ENCODE data around the gene OLFM1.
"Not testable (repeated sequence)": the region's sequence is repeated elsewhere in the genome, so short reads cannot be mapped to it uniquely, and the experiment has no call there.

Gene OLFM1

GRCh38 chr9:135152614-135153334, 65.3 kb downstream of the OLFM1 start:
- DNase-seq (ENCODE audit: low read depth, low spot score), result no peak

- DNase-seq (ENCODE audit: low read depth, low spot score), result no peak
Observed at GRCh38 chr9:135154050-135154615, 66.7 kb downstream of the OLFM1 start.

GRCh38 chr9:135155396-135155795, 67.9 kb downstream of the OLFM1 start:
- DNase-seq (ENCODE audit: low read depth, low spot score), result no peak

- peak; percentile 72 for DNase-seq (ENCODE audit: low read depth, low spot score)
Observed at GRCh38 chr9:135156525-135157510, 69.3 kb downstream of the OLFM1 start.

GRCh38 chr9:135157856-135158563, 70.5 kb downstream of the OLFM1 start:
- no peak for DNase-seq (ENCODE audit: low read depth, low spot score)

GRCh38 chr9:135158564-135158937, 71.1 kb downstream of the OLFM1 start:
- DNase-seq (ENCODE audit: low read depth, low spot score), result no peak

GRCh38 chr9:135159801-135160200, 72.3 kb downstream of the OLFM1 start:
- DNase-seq (ENCODE audit: low read depth, low spot score), result no peak

- DNase-seq (ENCODE audit: low read depth, low spot score), result no peak
Observed at GRCh38 chr9:135160862-135161261, 73.4 kb downstream of the OLFM1 start.

- not testable (repeated sequence) for DNase-seq (ENCODE audit: low read depth, low spot score)
Observed at GRCh38 chr9:135162599-135162998, 75.1 kb downstream of the OLFM1 start.

- no peak for DNase-seq (ENCODE audit: low read depth, low spot score)
Observed at GRCh38 chr9:135163023-135163780, 75.7 kb downstream of the OLFM1 start.

GRCh38 chr9:135164036-135164435, 76.6 kb downstream of the OLFM1 start:
- no peak for DNase-seq (ENCODE audit: low read depth, low spot score)

GRCh38 chr9:135165003-135165711, 77.7 kb downstream of the OLFM1 start:
- DNase-seq (ENCODE audit: low read depth, low spot score), result no peak

GRCh38 chr9:135165756-135166519, 78.5 kb downstream of the OLFM1 start:
- no peak for DNase-seq (ENCODE audit: low read depth, low spot score)

- DNase-seq (ENCODE audit: low read depth, low spot score), result no peak
Observed at GRCh38 chr9:135166565-135166964, 79.1 kb downstream of the OLFM1 start.

GRCh38 chr9:135167356-135167755, 79.9 kb downstream of the OLFM1 start:
- DNase-seq (ENCODE audit: low read depth, low spot score), result no peak

GRCh38 chr9:135167849-135168655, 80.6 kb downstream of the OLFM1 start:
- no peak for DNase-seq (ENCODE audit: low read depth, low spot score)

GRCh38 chr9:135169709-135170226, 82.3 kb downstream of the OLFM1 start:
- no peak for DNase-seq (ENCODE audit: low read depth, low spot score)

GRCh38 chr9:135170535-135170934, 83.1 kb downstream of the OLFM1 start:
- no peak for DNase-seq (ENCODE audit: low read depth, low spot score)

Measured in astrocyte of the hippocampus (primary cell).